CD4-positive, alpha-beta T cell (primary cell): Measurements from ENCODE around the gene SPAG7. TPM values are rescaled to one million over a fixed set of nuclear protein-coding genes. Genes with fewer than 3 reads are reported as not detected.
"Not testable (repeated sequence)": the region's sequence is repeated elsewhere in the genome, so short reads cannot be mapped to it uniquely, and the experiment has no call there.

Experiments used
- ATAC-seq: fragments of 200-7000 bp; cut with Tn5 transposase; one replicate; pipeline ENCODE4 v1.10.0; 2022; ENCODE audit warnings: mild to moderate bottlenecking; ENCODE audit not compliant: poor library complexity
- CTCF ChIA-PET: fragments of 350-600 bp; sonication (Branson Sonifier 250); formaldehyde crosslinking; loops from one replicate; lab custom pipeline; 2021; ENCODE audit warnings: antibody characterized with exemption, inconsistent platforms; lab: Charles Lee
- POLR2A ChIA-PET: fragments of 350-600 bp; sonication (Branson Sonifier 250); formaldehyde crosslinking; loops from one replicate; lab custom pipeline; 2021; ENCODE audit warnings: antibody characterized with exemption, inconsistent platforms; lab: Charles Lee
- DNase-seq, 14 experiments: peaks; one replicate each; pipeline ENCODE4 v3.0.0-alpha.2; 2013 to 2020; ENCODE audit warnings: mixed read lengths in 2 of 14
- H3K27ac ChIP-seq, 2 donors: one replicate each; pipeline versions ENCODE4 v1.5.1 to v1.7.0; 2013; ENCODE audit warnings: low read length in 2 of 2, low read depth in 1 of 2, mild to moderate bottlenecking in 1 of 2
- H3K27me3 ChIP-seq, 2 experiments: 1 replicate in 1 of 2; 2 replicates in 1 of 2; pipeline versions ENCODE4 v1.6.1 to v1.7.0; 2013; ENCODE audit warnings: low read length in 2 of 2, control low read depth in 1 of 2, mild to moderate bottlenecking in 1 of 2, moderate library complexity in 1 of 2; ENCODE audit not compliant: insufficient read depth in 2 of 2, control insufficient read depth in 1 of 2
- H3K36me3 ChIP-seq: one replicate; pipeline ENCODE4 v1.6.1; 2013; ENCODE audit warnings: low read length, control low read depth; ENCODE audit not compliant: insufficient read depth
- H3K4me1 ChIP-seq: one replicate; pipeline ENCODE4 v1.6.1; 2013; ENCODE audit warnings: low read length, control low read depth; ENCODE audit not compliant: insufficient read depth
- H3K4me3 ChIP-seq: one replicate; pipeline ENCODE4 v1.5.1; 2013; ENCODE audit warnings: mild to moderate bottlenecking, low read length, moderate library complexity
- H3K9me3 ChIP-seq, 2 experiments: 1 replicate in 1 of 2; 2 replicates in 1 of 2; pipeline versions ENCODE4 v1.6.1 to v1.7.0; 2013; ENCODE audit warnings: low read length in 2 of 2, mild to moderate bottlenecking in 2 of 2, control low read depth in 1 of 2, moderate library complexity in 1 of 2; ENCODE audit not compliant: control insufficient read depth in 1 of 2, insufficient read depth in 1 of 2
- H3K27ac Mint-ChIP-seq: one replicate; pipeline ENCODE4 v1.8.0; 2020; ENCODE audit warnings: mixed read lengths
- H3K27me3 Mint-ChIP-seq: one replicate; pipeline ENCODE4 v1.8.0; 2021; ENCODE audit warnings: mixed read lengths
- H3K36me3 Mint-ChIP-seq: one replicate; pipeline ENCODE4 v1.8.0; 2021; ENCODE audit warnings: low read depth, mixed read lengths
- H3K4me1 Mint-ChIP-seq: one replicate; pipeline ENCODE4 v1.8.0; 2021; ENCODE audit warnings: low read depth, mixed read lengths
- H3K4me3 Mint-ChIP-seq: one replicate; pipeline ENCODE4 v1.8.0; 2020; ENCODE audit warnings: mild to moderate bottlenecking, mixed read lengths
- H3K9me3 Mint-ChIP-seq: one replicate; pipeline ENCODE4 v1.8.0; 2020; ENCODE audit warnings: mixed read lengths
- CTCF ChIP-seq: fragments of 200-600 bp; IDR thresholded peaks from one replicate; pipeline ENCODE4 v1.8.0; 2022; ENCODE audit warnings: antibody characterized with exemption, mild to moderate bottlenecking
- intact Hi-C, 2 experiments: fragments of 100-400 bp; cut with DNase I in 1 of 2; cut with micrococcal nuclease in 1 of 2; formaldehyde crosslinking; loops; one replicate each; pipeline versions ENCODE4 v1.15.1 to v1.9.0; 2023 to 2025; cut with DNase I, micrococcal nuclease
- total RNA-seq, 174 experiments: library from RNA in 2 of 174; stranded (reverse) in 2 of 174; gene quantifications; one replicate each; pipeline ENCODE4 v1.2.3 and lab custom pipeline; 2021 to 2026

Gene SPAG7
- total RNA-seq, 2 experiments from 2014 or later = 30.2 to 30.9 TPM

- Mint-ChIP-seq H3K4me1 (peaks cover 4% of the 10 kb centered on the region), H3K36me3 (no peaks in the 10 kb centered on the region), H3K9me3 (no peaks in the 10 kb centered on the region), H3K27ac (no peak overlapping the region), H3K4me3 (no peak overlapping the region), H3K27me3 (no peaks in the 10 kb centered on the region)
- peak in 2 of 14 experiments; percentile 42 to 45 for DNase-seq
- Histone ChIP-seq H3K27ac (no peak overlapping the region), H3K36me3 (no peaks in the 10 kb centered on the region), H3K9me3 (no peaks in the 10 kb centered on the region), H3K4me3 (no peak overlapping the region), H3K4me1 (no peaks in the 10 kb centered on the region), H3K27me3 (no peaks in the 10 kb centered on the region)
- CTCF ChIA-PET = no interaction called here
- TF ChIP-seq CTCF = no peak
- ATAC-seq = no peak
- intact Hi-C loops = no loop called here
- POLR2A ChIA-PET = no interaction called here
Observed at GRCh38 chr17:4920351-4921048, 47.1 kb downstream of the SPAG7 start.

GRCh38 chr17:4919511-4920047, 48.0 kb downstream of the SPAG7 start:
- H3K4me3 ChIP-seq = no peak overlapping the region
- Mint-ChIP-seq H3K36me3 (no peaks in the 10 kb centered on the region), H3K27ac (no peak overlapping the region), H3K27me3 (no peaks in the 10 kb centered on the region), H3K4me3 (no peak overlapping the region), H3K4me1 (peaks cover 4% of the 10 kb centered on the region), H3K9me3 (no peaks in the 10 kb centered on the region)
- ATAC-seq = no peak
- ChIA-PET CTCF (no interaction called here), POLR2A (no interaction called here)
- H3K27me3 ChIP-seq = no peaks in the 10 kb centered on the region
- intact Hi-C loops = no loop called here
- H3K4me1 ChIP-seq = no peaks in the 10 kb centered on the region
- H3K9me3 ChIP-seq = no peaks in the 10 kb centered on the region
- H3K27ac ChIP-seq = no peak overlapping the region
- DNase-seq = no peak
- H3K36me3 ChIP-seq = no peaks in the 10 kb centered on the region
- TF ChIP-seq CTCF = no peak

DNA sequence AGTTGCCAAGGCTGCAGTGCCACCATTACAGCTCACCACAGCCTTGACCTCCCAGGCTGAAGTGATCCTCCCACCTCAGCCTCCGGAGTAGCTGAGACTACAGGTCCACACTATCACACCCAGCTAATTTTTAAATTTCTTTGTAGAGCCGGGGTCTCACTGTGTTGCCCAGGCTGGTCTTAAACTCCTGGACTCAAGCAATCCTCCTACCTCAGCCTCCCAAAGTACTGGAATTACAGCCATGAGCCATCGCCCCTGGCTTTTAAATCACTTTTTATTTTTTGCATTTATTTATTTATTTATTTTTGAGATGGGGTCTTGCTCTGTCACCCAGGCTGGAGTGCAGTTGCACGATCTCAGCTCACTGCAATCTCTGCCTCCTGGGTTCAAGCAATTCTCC, 53.1 kb downstream of the SPAG7 start:
- H3K27me3 Mint-ChIP-seq, CTCF ChIA-PET, H3K27me3 ChIP-seq, H3K4me3 Mint-ChIP-seq, H3K36me3 ChIP-seq, POLR2A ChIA-PET, H3K9me3 ChIP-seq, intact Hi-C loops, H3K36me3 Mint-ChIP-seq, DNase-seq, H3K4me3 ChIP-seq, H3K27ac Mint-ChIP-seq, H3K4me1 ChIP-seq, ATAC-seq, H3K27ac ChIP-seq, H3K4me1 Mint-ChIP-seq, H3K9me3 Mint-ChIP-seq: not testable (repeated sequence)
